HepG2 (cell line): ENCODE measurements around the gene ABCG2. TPM values are rescaled to one million over a fixed set of nuclear protein-coding genes. Genes with fewer than 3 reads are reported as not detected.

Experiments
- ARID4A ChIP-seq: sonication (generic); formaldehyde crosslinking; IDR thresholded peaks from 2 replicates; pipeline ENCODE4 v1.5.0; 2020; ENCODE audit warnings: mild to moderate bottlenecking, missing genetic modification reagents, borderline replicate concordance
- BRD4 ChIP-seq: sonication (generic); formaldehyde crosslinking; IDR thresholded peaks from 2 replicates; pipeline ENCODE4 v1.4.0; 2020; ENCODE audit warnings: missing genetic modification reagents
- NR2F6 ChIP-seq, 2 experiments: IDR thresholded peaks; 2 replicates each; pipeline ENCODE4 v1.6.1; 2016; ENCODE audit warnings: antibody characterized with exemption in 1 of 2, mild to moderate bottlenecking in 1 of 2
- PHF21A ChIP-seq: sonication (generic); formaldehyde crosslinking; IDR thresholded peaks from 2 replicates; pipeline ENCODE4 v1.5.0; 2020; ENCODE audit warnings: mild to moderate bottlenecking, missing genetic modification reagents
- PITX1 ChIP-seq: sonication (generic); formaldehyde crosslinking; IDR thresholded peaks from 2 replicates; pipeline ENCODE4 v1.5.1; 2020; ENCODE audit warnings: mild to moderate bottlenecking, missing genetic modification reagents
- PRDM10 ChIP-seq: sonication (generic); formaldehyde crosslinking; IDR thresholded peaks from 2 replicates; pipeline ENCODE4 v1.4.0; 2020; ENCODE audit warnings: low read depth, missing genetic modification reagents
- REST ChIP-seq, 2 experiments: IDR thresholded peaks; 2 replicates each; pipeline ENCODE4 v1.6.1; 2011 to 2012; ENCODE audit warnings: low read length in 2 of 2, borderline replicate concordance in 1 of 2, low read depth in 1 of 2, mild to moderate bottlenecking in 1 of 2, moderate library complexity in 1 of 2
- ZEB1 ChIP-seq: IDR thresholded peaks from 2 replicates; pipeline ENCODE4 v1.6.1; 2012; ENCODE audit warnings: mild to moderate bottlenecking, low read depth, inconsistent platforms; ENCODE audit not compliant: insufficient replicate concordance
- ZFAT ChIP-seq: sonication (generic); formaldehyde crosslinking; conservative IDR thresholded peaks from 2 replicates; pipeline ENCODE4 v1.8.1; 2023; ENCODE audit warnings: missing genetic modification reagents, inconsistent platforms
- ZHX1 ChIP-seq: sonication (generic); formaldehyde crosslinking; IDR thresholded peaks from 2 replicates; pipeline ENCODE4 v1.8.1; 2022; ENCODE audit warnings: low read depth, mild to moderate bottlenecking, missing genetic modification reagents
- ZNF253 ChIP-seq: sonication (generic); formaldehyde crosslinking; IDR thresholded peaks from 2 replicates; pipeline ENCODE4 v1.8.0; 2022; ENCODE audit warnings: mild to moderate bottlenecking, missing genetic modification reagents, borderline replicate concordance
- ZNF263 ChIP-seq: sonication (generic); formaldehyde crosslinking; IDR thresholded peaks from 2 replicates; pipeline ENCODE4 v1.4.0; 2020; ENCODE audit warnings: missing genetic modification reagents
- ZNF670 ChIP-seq: sonication (generic); formaldehyde crosslinking; IDR thresholded peaks from 2 replicates; pipeline ENCODE4 v1.8.0; 2022; ENCODE audit warnings: mild to moderate bottlenecking, missing genetic modification reagents, borderline replicate concordance
- polyA plus RNA-seq, 8 experiments: library from polyadenylated mRNA; depleted of rRNA in 3 of 8; stranded (reverse) in 7 of 8; unstranded in 1 of 8; fragments of >200 nt; fragmentation: Illumina TruSeq in 4 of 8; extraction: Trizol in 4 of 8; gene quantifications; 2 replicates each; pipeline versions ENCODE4 v1.2.1 to v1.2.3, GENCODE V29; 2011 to 2016; ENCODE audit warnings: low read depth in 4 of 8, missing spikeins in 1 of 8, mixed read lengths in 1 of 8; ENCODE audit not compliant: insufficient read depth in 1 of 8
- total RNA-seq, 5 experiments: library from RNA; depleted of rRNA; stranded (reverse); fragments of >200 nt; fragmentation: Illumina TruSeq; extraction: Trizol; gene quantifications; 2 replicates each; pipeline ENCODE4 v1.2.3, GENCODE V29; 2016; ENCODE audit warnings: low read depth in 1 of 5

Gene ABCG2
- total and polyA plus RNA-seq, 2 of the 13 experiments (the other 11 are each of a cell fraction or from before 2014, with no cell fraction given) = 10.0 to 15.7 TPM

- TF ChIP-seq PRDM10 (CRISPR knock-in tag) = peak; percentile 16; the same call in 1 of the 2 replicates
- TF ChIP-seq PITX1 = peak; percentile 48; the same call in 1 of the 2 replicates
- TF ChIP-seq ZNF263 (CRISPR knock-in tag) = no peak
- TF ChIP-seq ZNF670 (CRISPR knock-in tag) = peak; percentile 66; the same call in 1 of the 2 replicates
- peak; percentile 87 for TF ChIP-seq ARID4A (CRISPR knock-in tag)
- TF ChIP-seq PHF21A (CRISPR knock-in tag) = peak; percentile 62; the same call in 1 of the 2 replicates
- peak; percentile 77; the same call in 1 of the 2 replicates for TF ChIP-seq BRD4 (CRISPR knock-in tag)
- TF ChIP-seq REST (IDR thresholded peaks at IDR 0.05; ENCODE audit: borderline replicate concordance in 1 of 2, low read depth in 1 of 2, low read length in 2 of 2) = no peak
- TF ChIP-seq ZFAT (CRISPR knock-in tag) = no peak
- TF ChIP-seq NR2F6 (IDR thresholded peaks at IDR 0.05) = no peak
- peak; percentile 29; the same call in 1 of the 2 replicates for TF ChIP-seq NR2F6 (CRISPR knock-in tag; IDR thresholded peaks at IDR 0.05)
- TF ChIP-seq ZHX1 (CRISPR knock-in tag) = peak; percentile 69
- no peak for TF ChIP-seq ZNF253 (CRISPR knock-in tag)
- no peak for TF ChIP-seq ZEB1
Observed at GRCh38 chr4:88158489-88159228, at the start of gene ABCG2 (continued).
